Ovary (tissue), 3 donors: ENCODE data around the gene GRK5.

Experiments used
- CTCF ChIP-seq, 3 donors: fragments of 450-650 bp in 2 of 3; fragments of 200-600 bp in 1 of 3; IDR thresholded peaks; one replicate each; pipeline versions ENCODE4 v1.5.1 to v1.8.0; 2016 to 2022; ENCODE audit warnings: antibody characterized with exemption in 3 of 3, mild to moderate bottlenecking in 1 of 3
- EP300 ChIP-seq: sonication (generic); formaldehyde crosslinking; IDR thresholded peaks from one replicate; pipeline ENCODE4 v1.6.1; 2017; ENCODE audit warnings: antibody characterized with exemption
- donor health status: DM: no; HTN: no; CAD: no.

GRCh38 chr10:119368991-119369869 lies 161.9 kb downstream of the GRK5 start:
- TF ChIP-seq CTCF (IDR thresholded peaks at IDR 0.05) (no peak), EP300 (no peak)
